GM15510 (cell line): ENCODE measurements around the gene C1orf159.

Experiments
- POLR2A ChIP-seq: IDR thresholded peaks from 3 replicates; pipeline ENCODE4 v1.6.1; 2011; ENCODE audit warnings: borderline replicate concordance; ENCODE audit not compliant: insufficient read length; ENCODE audit errors: extremely low read depth

C1orf159 gene

DNA sequence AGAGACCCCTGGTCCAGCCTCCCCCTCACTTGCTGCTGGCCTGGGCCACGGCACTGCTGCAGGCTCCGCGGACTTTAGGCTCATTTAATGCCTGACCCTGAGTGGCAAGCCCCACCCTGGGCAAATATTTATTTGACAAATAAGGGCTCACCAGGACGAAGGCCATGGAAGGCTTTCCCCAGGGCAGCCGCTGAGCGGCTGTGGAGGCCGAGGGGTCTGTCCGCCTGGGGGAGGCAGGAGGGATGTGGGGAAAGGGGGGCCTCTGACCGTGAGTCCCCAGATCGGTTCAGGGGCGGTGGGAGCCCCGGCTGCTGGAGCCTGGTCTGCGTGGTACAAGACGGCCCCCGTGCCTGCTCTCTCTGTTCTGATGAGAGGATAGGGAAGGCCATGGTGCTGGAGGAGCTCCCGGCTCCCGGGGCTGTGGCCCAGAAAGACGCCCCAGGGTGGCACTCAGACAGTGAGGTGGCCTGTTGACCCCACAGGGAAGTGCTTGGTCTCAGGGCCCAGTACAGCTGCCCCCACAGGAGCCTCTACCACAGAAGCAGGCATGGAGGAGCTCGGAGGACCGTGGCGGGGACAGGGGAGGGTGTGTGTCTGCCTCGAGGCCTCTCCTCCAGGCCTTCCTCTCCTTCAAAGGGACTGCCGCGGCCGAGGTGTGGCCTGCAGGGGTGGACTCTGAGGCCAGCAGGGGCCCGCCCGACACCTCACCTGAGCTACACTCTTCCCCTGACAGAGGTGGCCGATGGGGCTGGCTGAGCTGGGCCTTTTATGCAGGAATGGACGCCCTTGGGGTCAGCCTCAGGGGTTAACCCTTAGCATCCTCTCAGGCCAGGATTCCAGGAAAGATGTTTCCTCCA is 9.1 kb upstream of the C1orf159 start:
- no peak for TF ChIP-seq POLR2A

DNA sequence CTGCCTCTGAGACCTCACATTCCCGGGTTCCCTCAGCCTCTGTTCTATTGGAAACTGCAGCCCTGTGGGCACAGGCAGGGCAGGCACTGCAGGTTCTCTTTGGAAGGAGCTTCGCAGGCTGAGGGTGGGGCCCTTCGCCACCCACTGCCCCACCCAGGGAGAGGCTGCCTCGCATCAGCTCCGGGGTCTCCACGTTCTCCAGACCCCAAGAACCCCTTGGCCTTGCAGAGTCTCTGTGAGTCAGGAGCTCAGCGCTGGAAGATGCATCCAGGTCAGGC is 8.6 kb upstream of the C1orf159 start:
- TF ChIP-seq POLR2A = no peak

DNA sequence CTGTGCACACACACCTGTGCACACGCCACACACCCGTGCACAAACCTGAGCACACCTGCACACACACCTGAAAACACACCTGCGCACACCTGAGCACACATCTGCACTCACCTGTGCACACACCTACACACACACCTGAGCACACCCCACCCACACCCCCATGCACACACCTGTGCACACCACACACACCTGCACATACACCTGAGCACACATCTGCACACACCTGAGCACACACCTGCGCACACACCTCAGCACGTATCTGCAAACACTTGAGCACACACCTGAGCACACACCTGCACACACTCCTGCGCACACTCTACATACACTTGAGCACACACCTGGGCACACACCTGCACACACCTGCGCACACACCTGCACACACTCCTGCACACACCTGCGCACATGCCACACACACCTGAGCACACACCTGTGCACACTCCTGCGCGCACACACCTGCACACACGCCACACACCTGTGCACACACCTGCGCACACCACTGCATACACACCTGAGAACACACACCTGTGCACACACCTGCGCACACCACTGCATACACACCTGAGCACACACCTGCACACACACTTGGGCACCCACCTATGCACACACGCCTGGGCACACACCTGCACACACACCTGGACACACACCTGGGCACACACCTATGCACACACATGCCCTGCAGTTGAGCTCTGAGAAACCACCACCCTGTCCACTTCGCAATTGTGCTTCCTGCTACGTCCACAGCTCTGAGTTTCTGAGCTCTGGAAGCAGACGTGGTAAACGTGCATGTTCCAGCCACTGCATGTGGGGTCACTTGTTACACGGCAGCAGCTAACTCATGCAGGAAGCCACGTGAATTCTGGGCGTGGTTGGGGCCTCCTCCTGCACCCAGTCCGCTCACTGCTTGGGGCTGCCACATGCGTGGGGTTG is 8.0 kb upstream of the C1orf159 start:
- no peak for TF ChIP-seq POLR2A

DNA sequence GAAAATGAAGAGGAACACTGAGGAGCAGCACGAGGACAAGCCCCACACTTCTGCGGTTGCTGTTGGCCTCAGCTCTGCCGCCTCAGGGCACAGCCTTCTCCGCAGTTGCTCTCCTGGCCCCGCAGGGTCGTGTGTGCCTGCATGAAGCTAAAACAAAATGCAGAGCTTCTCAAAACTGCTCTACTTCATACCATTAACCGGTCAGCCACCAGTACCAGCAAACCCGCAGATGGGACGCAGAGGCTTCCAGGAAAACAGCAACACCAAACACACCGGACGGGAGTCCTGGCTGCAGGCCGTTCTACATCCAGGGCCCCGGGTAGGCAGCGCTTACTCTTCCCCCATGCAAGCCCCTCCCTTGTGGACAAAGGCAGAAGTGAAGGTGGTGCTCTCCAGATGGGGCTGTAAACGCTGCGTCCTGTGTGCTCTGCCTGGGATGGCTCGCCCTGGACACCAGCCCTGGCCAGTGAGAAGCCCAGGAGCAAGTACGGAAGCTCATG is 7.1 kb upstream of the C1orf159 start:
- TF ChIP-seq POLR2A = no peak

DNA sequence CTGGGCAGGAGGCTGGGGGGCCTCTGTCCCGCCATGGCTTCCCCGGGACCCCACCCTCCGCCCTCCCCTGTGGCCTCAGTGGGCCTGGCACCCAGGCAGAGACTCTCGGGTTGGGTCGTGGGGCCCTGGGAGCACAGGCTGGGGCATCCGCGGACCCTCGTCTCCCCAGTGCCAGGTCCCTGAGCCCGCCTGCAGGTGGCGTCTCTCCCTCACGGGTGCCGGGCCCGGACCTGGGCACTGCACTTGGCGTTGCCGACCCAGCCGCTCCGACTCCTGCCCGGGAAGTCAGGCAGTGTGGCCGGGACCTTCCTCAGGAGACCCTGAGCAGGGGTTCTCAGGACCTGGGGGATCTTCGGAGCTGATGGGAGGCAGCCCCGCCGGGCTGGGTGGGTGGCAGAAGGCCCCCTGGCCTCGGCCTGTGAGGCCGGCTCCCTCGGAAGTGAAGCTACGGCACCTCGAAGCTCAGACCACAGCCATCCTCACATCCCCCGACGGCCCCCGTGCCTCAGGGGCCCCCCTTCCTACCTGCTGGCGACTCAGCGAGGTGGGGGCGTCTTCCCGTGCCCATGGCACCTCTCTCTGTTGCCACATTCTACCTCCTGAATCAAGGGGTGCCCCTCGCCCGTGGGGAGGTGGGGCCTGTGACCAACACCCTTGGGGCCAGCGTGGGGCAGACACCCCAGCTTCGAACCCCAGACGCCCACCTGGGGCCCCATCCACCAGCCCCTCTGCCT is 6.4 kb upstream of the C1orf159 start:
- TF ChIP-seq POLR2A = no peak

DNA sequence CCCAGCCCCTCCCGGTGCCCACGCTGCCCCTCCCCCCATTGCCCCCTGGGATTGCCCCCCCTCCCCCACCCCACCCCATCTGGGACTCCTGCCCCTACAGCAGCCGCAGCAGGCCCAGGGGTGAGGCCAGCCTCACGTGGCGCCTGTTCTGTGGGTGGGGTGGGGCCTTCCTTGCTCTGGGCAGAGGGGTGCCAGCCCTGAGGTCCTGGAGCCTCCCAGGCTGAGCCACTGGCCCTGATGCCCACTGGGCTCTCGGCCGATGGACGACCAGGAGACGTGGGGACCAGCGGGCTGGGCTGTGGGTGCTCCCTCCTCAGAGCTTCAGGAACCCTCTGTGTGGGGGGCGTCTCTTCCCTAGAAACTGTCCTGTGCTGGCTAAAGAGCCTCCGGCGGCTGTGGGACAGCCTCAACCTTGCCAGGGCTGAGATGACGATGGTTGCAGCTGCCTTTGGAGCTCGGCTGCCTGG is 5.8 kb upstream of the C1orf159 start:
- no peak for TF ChIP-seq POLR2A

DNA sequence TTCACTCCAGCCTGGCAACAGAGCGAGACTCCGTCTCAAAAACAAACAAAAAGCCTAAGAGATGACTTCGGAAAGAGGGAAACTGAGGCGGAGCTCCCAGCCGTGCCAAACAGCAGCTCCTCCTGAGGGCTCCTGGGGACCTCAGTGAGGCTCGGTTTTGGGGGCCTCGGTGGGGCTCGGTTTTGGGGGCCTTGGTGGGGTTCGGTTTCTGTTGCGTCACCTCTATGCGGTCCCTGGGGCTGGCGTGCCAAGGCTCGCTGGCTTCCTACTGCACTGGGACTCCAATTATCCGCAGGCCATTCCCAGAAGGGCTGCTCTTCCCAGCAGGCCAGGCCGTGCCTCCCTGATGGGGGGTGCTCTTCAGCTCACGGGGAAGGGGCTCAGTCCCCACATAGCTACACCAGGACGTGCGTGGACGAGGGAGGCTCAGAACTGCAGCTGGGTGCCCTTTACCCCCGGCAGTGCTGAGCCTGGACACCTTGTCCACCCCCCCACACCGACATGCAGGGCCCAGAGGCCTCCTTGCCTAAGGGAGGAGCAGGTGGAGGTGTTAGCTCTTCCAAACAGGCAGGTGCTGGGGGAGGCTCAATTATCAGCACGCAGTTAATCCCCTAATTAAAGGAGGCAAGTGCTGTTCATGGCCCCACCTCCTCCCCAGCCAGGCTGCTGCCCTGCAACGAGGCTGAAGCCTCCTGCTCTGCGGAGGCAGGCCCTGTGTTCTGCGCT is 5.1 kb upstream of the C1orf159 start:
- TF ChIP-seq POLR2A = no peak

DNA sequence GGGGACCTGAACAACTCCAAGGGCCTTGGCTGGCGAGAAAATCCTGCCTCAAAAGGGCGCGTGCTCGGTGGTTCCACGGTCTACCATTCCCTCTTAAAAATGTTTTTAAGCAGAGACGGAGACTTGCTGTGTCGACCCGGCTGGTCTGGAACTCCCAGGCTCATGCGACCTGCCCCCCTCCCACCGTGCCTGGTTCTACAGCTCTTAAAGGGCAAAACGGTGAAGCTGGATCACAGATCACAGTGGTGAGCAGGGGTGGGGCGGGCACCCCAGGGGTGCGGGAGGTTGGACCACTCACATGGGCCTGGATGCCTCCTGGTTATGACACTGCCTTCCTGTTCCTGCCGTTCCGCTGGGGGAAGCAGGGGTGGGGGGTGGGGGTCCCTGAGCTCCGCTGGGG is 4.2 kb upstream of the C1orf159 start:
- no peak for TF ChIP-seq POLR2A

DNA sequence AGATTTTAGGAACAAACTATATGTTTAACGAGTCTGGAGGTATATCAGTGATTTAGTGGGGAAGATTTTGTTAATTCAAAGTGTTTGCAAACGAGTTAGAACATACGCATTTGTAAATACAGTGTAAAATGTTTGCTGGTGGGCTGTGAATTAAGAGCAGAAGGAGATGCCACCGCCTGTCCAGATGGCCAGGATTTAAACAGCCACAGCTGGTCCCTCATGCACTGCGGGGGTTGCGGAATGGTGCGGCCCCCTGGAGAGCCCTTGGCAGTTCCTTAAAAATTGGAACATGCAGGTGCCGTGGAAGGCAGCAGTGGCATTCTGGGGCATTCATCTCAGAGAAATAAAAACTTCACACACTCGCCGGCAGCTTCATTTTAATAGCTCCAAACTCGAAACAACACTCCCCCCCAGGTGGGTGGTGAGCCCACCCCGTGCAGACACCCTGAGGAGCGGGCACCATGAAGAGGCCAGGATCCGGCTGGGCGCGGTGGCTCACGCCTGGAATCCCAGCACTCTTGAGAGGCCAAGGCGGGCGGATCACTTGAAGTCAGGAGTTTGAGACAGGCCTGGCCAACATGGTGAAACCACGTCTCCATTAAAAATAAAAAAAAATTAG is 3.5 kb upstream of the C1orf159 start:
- no peak for TF ChIP-seq POLR2A

DNA sequence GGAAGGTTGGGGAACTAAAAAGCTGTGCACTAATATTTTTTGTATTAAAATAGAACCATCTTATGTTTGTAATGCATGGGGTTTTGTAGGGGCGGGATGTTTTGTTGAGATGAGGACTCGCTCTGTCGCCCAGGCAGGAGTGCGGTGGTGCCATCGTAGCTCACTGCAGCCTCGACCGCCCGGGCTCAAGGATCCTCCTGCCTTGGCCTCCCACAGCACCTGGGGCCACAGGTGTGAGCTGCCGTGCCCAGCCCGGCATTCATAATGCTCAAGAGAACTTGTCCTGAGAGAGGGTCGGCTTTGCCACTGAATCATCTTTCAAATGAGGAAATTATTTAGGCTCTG is 3.0 kb upstream of the C1orf159 start:
- TF ChIP-seq POLR2A = no peak

DNA sequence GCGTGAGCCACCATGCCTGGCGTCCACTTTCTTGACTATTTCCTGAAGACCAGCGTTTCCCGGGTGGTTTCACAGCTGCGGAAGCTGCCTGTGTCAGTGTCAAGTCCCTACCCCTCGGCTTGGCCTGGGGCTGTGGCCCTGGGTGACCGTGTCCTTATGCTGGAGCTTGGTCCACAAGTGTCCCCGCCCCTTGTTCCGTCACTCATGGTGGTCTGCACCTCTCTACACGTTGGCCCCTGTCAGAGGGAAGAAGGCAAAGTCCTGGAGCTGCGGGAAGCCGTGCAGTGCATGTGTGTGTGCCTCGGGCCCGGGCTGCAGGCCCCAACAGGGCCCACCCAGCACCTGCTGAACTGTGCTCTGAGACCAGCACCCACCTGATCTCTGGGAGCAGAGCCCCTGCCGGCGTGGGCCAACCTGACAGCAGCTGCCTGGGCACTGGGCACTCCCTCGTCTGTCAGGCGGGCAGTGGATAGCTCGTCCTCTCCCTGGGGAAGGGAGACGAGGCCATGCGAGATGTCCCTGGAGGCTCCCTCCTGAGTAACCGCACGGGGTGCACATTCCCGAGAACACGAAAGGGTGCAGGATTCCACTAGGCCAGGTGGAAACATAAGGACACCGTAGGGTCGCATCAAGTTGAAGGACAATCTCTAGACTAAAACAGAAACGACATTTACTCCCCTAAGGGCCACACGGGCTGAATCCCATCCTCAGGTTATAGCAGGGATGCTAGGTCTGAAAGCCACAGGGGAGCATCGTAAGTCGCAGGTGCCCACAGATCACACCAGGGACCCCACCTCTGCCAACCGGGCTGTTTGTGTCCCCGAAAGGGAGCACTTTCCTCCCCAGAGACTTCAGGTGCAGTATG is 2.4 kb upstream of the C1orf159 start:
- no peak for TF ChIP-seq POLR2A

DNA sequence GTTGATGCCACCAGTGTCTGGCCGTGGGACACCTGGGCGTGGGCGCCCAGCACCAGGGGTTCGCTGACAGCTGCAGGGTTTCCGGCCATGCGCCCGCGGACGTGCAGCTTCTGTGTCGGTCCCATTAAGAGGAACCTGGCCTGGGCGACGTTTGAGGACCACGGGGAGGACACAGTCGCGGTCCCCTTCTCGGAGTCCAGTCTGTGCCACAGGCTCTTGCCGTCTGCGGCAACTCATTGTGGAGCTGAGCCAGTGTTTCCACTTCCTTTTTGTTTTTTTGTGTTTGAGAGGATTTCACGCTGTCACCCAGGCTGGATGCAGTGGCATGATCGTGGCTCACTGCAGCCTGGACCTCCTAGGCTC is 1.6 kb upstream of the C1orf159 start:
- no peak for TF ChIP-seq POLR2A
